GM19328 (cell line): Measurements from ENCODE around the gene IFRD2.
"Not testable (repeated sequence)": the region's sequence is repeated elsewhere in the genome, so short reads cannot be mapped to it uniquely, and the experiment has no call there.

Experiments used
- ATAC-seq: cut with Tn5 transposase; IDR thresholded peaks from one replicate; pipeline ENCODE4 v1.9.1; 2021; ENCODE audit warnings: mild to moderate bottlenecking, moderate library complexity; ENCODE audit not compliant: unreplicated experiment

IFRD2 gene

GRCh38 chr3:50268703-50269451 lies 23.4 kb downstream of the IFRD2 start, which contains the start of gene SEMA3B:
SEMA3B (plus strand) TSS chr3:50269147; CDS start chr3:50269241, 94 bp downstream.
- no peak for ATAC-seq

GRCh38 chr3:50268276-50268675 lies 24.0 kb downstream of the IFRD2 start:
- no peak for ATAC-seq

GRCh38 chr3:50267280-50267913 lies 24.8 kb downstream of the IFRD2 start:
- no peak for ATAC-seq

- no peak for ATAC-seq
These were observed 25.4 kb downstream of the IFRD2 start for GRCh38 chr3:50266836-50267235.

GRCh38 chr3:50266017-50266416 lies 26.2 kb downstream of the IFRD2 start:
- ATAC-seq = no peak

- no peak for ATAC-seq
These were observed 26.7 kb downstream of the IFRD2 start for GRCh38 chr3:50265571-50265970.

GRCh38 chr3:50264964-50265485 lies 27.2 kb downstream of the IFRD2 start:
- ATAC-seq = no peak

GRCh38 chr3:50264383-50264963 lies 27.8 kb downstream of the IFRD2 start:
- no peak for ATAC-seq

GRCh38 chr3:50263478-50264382 lies 28.5 kb downstream of the IFRD2 start:
- no peak for ATAC-seq

GRCh38 chr3:50262778-50263177 lies 29.5 kb downstream of the IFRD2 start:
- ATAC-seq = no peak

GRCh38 chr3:50262200-50262599 lies 30.0 kb downstream of the IFRD2 start:
- ATAC-seq = not testable (repeated sequence)

- no peak for ATAC-seq
These were observed 30.7 kb downstream of the IFRD2 start for GRCh38 chr3:50261505-50261904.

- no peak for ATAC-seq
These were observed 31.2 kb downstream of the IFRD2 start for GRCh38 chr3:50260942-50261441.

GRCh38 chr3:50260027-50260941 lies 31.9 kb downstream of the IFRD2 start:
- ATAC-seq = peak; percentile 82

- ATAC-seq = peak; percentile 10
These were observed 32.7 kb downstream of the IFRD2 start for GRCh38 chr3:50259432-50260026.

- ATAC-seq = no peak
These were observed 33.2 kb downstream of the IFRD2 start for GRCh38 chr3:50258979-50259378.

- no peak for ATAC-seq
These were observed 34.1 kb downstream of the IFRD2 start for GRCh38 chr3:50258029-50258680.
